ENCODE data around the gene NUP43. TPM values are rescaled to one million over a fixed set of nuclear protein-coding genes. Genes with fewer than 3 reads are reported as not detected.
A peak's percentile ranks its signal among the peaks of the same experiment; 100 is the strongest.

Gene NUP43
- total and polyA plus RNA-seq, 2 of the 13 experiments (the other 11 are each of a cell fraction or from before 2014, with no cell fraction given) = 38.9 to 85.1 TPM

- no peak for TF ChIP-seq ZNF318 (CRISPR knock-in tag; IDR thresholded peaks at IDR 0.05)
- no peak for TF ChIP-seq ZHX2 (IDR thresholded peaks at IDR 0.05; ENCODE audit: low read depth)
- TF ChIP-seq ZHX2 (CRISPR knock-in tag; IDR thresholded peaks at IDR 0.05; ENCODE audit: borderline replicate concordance) = 0 out of 2 replicates have a peak, but pooled peaks have one; percentile 69
- no peak for TF ChIP-seq HNRNPUL1 (IDR thresholded peaks at IDR 0.05; ENCODE audit: low read depth, low read length)
- peak; percentile 36 for TF ChIP-seq DBP (CRISPR knock-in tag; IDR thresholded peaks at IDR 0.05; ENCODE audit: not compliant biosample characterization)
- peak; percentile 79; the same call in 1 of the 2 replicates for TF ChIP-seq PATZ1 (CRISPR knock-in tag; IDR thresholded peaks at IDR 0.05)
- no peak for TF ChIP-seq ZSCAN29 (CRISPR knock-in tag; conservative IDR thresholded peaks at IDR 0.05)
These were observed 3.3 kb upstream of the NUP43 start, which contains the start of gene PCMT1 (continued) for GRCh38 chr6:149749594-149750135.

All from HepG2 (cell line).